PFSK-1 (cell line): ENCODE data around the gene APC.

Experiments used
- FOXP2 ChIP-seq: optimal IDR thresholded peaks from 2 replicates; pipeline ENCODE3; 2011; ENCODE audit warnings: borderline replicate concordance, control low read depth, inconsistent platforms; ENCODE audit not compliant: insufficient read depth; ENCODE audit errors: extremely low read length, extremely low read depth
- POLR2AphosphoS5 ChIP-seq: IDR thresholded peaks from 2 replicates; pipeline ENCODE4 v1.6.1; 2012; ENCODE audit warnings: low read depth, mild to moderate bottlenecking, control low read depth, low read length, moderate library complexity
- SIN3A ChIP-seq: IDR thresholded peaks from 2 replicates; pipeline ENCODE4 v1.6.1; 2012; ENCODE audit warnings: mild to moderate bottlenecking, low read length, moderate library complexity, borderline replicate concordance; ENCODE audit not compliant: insufficient read depth
- TAF1 ChIP-seq: IDR thresholded peaks from 2 replicates; pipeline ENCODE4 v1.6.1; 2012; ENCODE audit warnings: low read length, control low read depth, borderline replicate concordance; ENCODE audit not compliant: insufficient read depth
- TF ChIP-seq, protein P1 (sequence below), 2 experiments: IDR thresholded peaks; 2 replicates each; pipeline versions ENCODE4 v1.6.1 to v1.8.0; 2011 to 2012; ENCODE audit warnings: low read depth in 2 of 2, low read length in 2 of 2, control low read depth in 1 of 2, inconsistent platforms in 1 of 2, mild to moderate bottlenecking in 1 of 2, moderate library complexity in 1 of 2; ENCODE audit not compliant: insufficient read depth in 1 of 2

DNA sequence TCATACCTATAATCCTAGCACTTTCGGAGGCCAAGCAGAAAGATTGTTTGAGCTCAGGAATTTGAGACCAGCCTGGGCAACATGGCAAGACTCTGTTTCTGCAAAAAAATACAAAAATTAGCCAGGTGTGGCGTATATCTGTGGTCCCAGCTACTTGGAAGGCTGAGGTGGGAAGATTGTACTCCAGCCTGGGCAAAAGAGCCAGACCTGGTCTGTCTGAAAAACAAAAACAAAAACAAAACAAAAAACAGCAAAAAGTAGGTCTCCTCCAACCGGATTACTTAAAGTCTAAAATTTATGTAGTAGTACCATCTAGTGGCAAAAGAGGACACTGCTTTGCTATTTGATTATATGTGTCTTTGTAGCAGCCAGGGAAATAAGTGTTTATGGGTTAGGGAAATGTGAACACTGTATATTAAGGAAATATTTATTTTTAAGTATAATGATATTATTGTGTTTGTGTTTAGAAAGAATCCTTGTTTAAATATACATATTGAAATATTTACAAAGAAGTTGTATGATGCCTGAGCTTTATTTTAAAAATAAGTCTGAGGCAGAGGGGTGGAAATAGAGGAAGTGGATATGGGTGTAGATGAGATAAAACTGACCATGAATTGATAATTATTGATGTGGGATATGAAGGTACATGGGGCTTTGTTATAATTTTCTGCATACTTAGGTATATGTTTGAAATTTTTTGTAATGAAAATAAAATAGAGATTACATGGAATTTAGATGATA, 20.0 kb downstream of the APC start:
- TF ChIP-seq SIN3A (no peak), POLR2AphosphoS5 (no peak), TAF1 (no peak), FOXP2 (no peak)
- TF ChIP-seq, protein P1, sequence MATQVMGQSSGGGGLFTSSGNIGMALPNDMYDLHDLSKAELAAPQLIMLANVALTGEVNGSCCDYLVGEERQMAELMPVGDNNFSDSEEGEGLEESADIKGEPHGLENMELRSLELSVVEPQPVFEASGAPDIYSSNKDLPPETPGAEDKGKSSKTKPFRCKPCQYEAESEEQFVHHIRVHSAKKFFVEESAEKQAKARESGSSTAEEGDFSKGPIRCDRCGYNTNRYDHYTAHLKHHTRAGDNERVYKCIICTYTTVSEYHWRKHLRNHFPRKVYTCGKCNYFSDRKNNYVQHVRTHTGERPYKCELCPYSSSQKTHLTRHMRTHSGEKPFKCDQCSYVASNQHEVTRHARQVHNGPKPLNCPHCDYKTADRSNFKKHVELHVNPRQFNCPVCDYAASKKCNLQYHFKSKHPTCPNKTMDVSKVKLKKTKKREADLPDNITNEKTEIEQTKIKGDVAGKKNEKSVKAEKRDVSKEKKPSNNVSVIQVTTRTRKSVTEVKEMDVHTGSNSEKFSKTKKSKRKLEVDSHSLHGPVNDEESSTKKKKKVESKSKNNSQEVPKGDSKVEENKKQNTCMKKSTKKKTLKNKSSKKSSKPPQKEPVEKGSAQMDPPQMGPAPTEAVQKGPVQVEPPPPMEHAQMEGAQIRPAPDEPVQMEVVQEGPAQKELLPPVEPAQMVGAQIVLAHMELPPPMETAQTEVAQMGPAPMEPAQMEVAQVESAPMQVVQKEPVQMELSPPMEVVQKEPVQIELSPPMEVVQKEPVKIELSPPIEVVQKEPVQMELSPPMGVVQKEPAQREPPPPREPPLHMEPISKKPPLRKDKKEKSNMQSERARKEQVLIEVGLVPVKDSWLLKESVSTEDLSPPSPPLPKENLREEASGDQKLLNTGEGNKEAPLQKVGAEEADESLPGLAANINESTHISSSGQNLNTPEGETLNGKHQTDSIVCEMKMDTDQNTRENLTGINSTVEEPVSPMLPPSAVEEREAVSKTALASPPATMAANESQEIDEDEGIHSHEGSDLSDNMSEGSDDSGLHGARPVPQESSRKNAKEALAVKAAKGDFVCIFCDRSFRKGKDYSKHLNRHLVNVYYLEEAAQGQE (IDR thresholded peaks at IDR 0.05; ENCODE audit: insufficient read depth in 1 of 2, low read depth in 2 of 2, low read length in 2 of 2) = no peak
